Stimulated activated CD4-positive, alpha-beta T cell treated with anti-CD3 and anti-CD28 coated beads, Interleukin-4, amount 100 ng/mL, for 1 hour (primary cell): Measurements from ENCODE around the gene KCND3.
"Not testable (repeated sequence)": the region's sequence is repeated elsewhere in the genome, so short reads cannot be mapped to it uniquely, and the experiment has no call there.

Experiments
- DNase-seq: peaks from one replicate; pipeline ENCODE4 v3.0.0-alpha.2; 2020

The KCND3 gene

DNA sequence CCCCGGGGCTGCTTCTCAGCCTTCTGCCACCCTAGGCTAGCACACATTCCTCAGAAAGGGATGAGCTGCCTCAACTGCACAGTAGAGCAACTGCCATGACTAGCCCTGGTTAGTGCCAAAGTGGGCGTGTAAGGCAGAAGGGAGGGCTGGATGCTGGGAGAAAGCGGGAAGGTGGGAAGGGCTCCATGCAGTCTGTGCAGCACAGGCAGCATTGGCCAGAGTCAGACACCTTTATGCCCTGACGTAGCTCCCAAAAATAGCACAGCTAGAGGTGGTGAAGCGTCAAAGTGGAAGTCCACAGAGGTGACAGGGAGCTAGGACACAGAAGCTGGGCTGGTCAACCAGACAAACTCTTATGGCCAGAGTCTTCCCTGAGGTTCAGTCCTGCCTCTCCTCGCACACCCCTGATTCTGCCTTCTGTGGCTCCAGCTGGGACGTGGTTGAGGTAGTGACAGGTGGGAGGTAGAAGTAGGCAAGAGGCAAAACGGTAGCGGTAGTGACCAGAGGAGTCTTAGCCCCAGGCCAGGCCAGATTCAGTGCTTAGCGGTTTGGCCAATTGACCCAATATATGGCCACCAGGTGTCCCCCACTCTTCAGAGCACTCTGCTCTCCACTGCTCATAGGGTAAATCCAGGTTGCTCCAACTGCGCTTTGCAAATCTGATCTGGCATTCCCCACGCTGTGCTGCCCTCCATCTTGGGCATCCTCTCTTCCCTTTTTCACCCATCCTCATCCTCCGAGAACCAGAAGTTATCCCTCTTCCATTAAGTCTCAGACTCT is 188.2 kb downstream of the KCND3 start:
- DNase-seq = no peak

DNA sequence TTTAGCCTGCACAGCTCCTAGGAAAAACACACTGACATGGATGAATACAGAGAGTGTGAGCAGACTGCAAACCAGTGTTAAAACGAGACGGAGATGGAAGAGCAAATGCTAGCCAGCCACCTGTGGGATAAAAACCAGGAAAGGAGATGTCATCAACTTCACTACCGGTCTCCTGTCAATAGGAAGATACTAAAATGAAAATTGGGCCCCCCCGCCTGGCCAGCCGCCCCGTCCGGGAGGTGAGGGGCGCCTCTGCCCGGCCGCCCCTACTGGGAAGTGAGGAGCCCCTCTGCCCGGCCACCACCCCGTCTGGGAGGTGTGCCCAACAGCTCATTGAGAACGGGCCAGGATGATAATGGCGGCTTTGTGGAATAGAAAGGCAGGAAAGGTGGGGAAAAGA is 189.7 kb downstream of the KCND3 start:
- DNase-seq = not testable (repeated sequence)

DNA sequence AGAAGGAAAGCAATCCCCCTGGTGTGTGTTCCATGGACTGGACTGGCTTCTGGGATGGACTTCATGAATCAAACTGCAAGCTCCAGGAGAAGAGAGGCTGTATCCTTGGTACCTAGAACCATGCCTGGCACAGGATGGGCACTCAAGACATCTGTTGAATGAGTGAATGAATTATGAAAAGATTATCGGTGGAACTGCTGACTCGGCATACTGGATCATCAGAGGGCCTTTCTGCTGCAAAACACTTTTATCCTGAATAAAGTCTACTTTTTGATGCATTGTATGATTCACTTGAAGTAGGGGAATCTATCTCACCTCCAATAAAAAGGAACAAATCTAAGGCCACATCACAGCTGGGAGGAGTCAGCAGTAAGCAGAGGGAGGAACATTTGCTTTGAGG is 190.9 kb downstream of the KCND3 start:
- no peak for DNase-seq

DNA sequence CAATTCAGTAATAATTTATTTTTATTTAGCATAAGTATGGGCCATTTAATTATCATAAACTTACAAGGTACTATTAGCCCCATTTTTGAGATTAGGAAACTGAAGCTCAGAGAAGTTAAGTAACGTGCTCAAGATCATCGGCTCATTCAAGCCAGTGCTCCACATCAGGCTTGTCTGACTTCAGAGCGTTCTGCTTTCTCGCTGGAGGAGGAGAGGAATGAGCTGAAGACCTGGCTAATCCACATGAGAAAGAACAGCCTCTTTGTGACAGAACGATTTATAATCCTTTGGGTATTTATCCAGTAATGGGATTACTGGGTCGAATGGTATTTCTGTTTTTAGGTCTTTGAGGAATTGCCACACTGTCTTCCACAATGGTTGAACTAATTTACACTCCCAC is 194.1 kb downstream of the KCND3 start:
- DNase-seq = no peak

DNA sequence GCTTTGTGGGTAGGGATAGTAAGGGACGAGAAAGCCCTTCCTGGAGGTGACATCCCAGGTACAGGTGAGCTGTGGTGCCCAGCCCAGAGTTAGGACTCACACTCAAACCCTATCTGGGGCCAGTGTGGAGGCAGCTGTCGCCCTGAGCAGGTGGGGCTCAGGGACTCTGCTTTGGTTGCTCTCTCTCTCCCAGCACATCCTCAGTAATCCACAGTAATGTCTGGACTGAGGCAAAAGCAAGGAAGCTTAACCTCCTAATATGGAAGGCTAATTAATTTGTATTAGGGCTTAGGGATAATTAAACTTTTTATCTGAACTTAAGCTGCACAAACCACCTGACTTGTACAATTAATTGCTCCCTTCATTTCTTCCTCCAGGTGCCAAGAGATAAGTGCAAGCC is 195.5 kb downstream of the KCND3 start:
- no peak for DNase-seq

DNA sequence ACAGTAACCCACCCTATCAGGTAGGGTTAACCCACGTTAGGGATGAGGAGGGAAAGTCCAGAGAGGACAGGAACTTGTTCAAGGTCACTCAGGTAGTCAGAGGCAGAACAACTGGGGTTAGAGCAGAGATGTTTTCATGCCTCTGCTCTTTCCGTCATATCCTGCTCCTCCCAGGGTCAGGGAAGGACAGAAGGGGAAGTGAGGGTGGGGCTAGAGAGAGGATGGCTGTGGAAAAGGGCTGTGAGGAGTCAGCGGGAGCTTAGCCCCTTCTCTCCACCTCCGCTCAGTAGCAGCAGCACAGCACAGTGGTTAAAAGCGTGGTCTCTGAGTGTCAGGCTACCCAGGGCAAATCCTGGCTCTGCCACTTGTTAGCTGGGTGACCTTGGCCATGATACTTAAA is 197.2 kb downstream of the KCND3 start:
- DNase-seq = no peak

DNA sequence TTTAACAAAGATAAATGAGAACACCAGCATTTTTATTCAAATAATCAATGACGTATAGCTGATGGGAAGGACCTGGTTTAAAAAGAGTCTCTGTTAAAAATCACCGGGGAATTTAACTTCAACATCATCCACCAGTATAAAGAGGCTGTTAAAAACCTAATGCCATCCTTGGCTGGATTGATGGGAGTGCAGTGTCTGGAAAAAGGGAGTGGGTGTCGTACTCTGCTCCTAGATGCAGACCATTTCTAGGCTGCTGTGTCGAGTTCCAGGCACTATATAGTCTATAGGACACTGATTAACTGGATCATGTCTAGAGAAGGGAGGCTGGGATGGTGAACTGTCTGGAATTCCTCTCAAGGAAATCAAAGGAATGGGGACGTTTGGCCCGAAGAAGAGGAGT is 197.7 kb downstream of the KCND3 start:
- no peak for DNase-seq

DNA sequence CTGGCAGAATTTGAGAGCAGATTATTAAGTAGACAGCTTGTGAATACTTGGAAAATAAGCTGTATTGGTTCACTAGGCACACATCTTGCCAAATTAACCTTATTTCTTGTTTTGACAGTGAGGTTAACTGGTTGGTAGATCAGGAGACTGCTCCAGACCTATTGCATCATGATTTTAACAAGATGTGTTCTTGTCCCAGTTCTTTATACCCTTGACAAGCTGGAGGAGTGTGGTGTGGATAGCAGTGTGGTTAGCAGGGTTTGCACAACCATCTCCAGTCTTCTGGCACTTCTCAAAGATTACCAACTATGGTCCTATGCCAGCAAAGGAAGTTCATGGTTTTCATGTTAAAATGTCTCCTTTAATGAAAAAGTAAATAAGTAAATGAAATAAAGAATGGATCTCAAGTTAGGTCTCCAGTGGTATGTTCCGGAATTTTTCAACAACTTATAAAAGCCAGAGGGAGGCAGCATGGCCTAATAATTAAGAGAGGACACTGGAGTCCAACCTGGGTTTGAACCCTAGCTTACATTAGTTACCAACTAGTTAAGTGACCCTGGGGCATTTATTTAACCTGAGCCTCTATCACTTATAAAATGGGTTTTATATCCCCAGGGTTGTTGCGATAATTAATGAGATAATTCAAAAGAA is 199.7 kb downstream of the KCND3 start:
- DNase-seq = no peak

DNA sequence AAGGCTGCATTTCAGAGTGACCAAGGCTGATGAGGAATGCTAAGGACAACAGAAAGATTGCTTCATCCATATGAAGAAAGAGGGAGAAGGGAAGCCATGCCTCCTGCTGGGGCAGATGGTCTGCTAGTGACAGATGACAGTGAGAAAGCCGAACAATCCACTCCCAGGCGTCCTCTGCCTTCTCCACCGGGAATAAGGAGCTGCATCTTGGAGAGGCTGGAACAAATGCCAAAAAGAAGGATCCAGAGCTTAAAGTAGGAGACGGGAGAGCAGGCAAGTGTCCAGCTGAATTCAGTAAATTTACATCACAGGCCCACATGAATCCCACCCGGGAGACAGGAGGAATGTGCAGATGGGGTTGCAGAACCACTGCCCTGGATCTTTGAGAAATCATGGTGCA is 200.3 kb downstream of the KCND3 start:
- DNase-seq = no peak

DNA sequence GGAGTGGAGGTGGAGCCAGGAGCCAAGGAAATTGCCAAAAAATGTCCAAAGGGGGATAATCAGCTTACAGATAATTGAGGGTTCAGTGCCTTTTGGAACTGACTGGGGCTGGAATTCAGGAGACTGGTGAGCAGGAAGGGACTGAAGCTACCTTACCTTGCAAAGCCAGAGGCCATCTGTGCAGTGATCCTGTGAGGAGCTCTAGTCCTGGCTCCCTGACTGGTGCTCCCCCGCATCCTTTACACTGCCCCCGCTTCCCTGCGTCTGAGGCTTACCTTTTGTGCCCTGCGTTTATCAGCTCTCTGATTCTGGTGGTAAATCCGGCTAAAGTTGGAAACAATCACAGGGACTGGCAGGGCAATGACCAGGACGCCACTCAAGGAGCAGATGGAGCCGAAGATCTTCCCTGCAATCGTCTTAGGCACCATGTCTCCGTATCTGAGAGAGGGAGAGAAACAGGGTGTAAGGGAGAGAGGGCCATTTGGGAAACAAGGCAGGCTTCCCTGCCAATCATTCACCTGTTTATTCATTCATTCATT is 202.7 kb downstream of the KCND3 start:
- no peak for DNase-seq

DNA sequence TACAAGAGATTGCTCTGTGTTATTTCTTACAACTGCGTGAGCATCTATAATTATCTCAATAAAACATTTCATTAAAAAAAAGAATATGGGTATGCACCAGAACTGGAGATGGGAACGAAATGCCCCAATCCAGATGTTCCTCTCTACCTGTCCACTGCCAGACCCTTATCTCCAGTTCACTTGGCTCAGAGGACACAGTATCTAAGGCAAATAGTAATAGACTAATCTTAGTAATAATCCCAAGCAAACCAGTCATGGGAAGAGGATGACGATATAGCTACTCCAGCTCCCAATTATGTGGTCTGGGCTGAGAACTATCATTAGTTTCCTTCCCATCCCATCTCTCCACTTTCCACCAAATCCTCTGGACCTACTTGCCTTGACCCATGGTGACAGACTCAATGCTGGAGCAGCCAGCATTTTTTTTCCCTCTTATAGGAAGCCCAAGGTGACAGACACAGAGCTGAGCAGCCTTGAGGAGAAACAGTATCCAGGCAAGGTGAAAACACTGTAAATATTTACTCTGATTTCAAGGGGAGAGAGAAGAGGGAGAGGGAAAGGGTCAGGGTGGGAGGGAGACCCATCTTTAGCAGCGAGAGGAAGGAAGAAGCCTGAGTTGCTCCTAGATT is 205.1 kb downstream of the KCND3 start:
- DNase-seq = no peak

DNA sequence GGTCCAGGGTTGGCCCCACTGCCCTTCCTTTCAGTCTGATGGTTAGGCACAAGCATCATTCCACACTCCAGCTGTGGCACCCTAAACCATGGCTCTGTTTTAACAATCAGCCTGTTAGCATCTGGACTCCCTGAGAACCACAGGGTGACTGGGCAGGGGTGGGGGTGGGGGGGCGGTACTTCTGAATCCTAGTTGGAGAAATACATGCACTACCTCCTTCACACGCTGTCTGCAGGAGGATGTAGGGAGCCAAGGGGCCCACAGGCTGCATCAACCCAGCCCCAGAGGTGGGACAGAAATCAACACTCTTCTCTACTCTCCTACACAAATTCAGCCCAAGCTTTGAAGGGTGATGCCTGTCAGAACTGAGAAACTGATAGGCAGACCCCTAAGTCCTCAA is 209.9 kb downstream of the KCND3 start:
- DNase-seq = no peak

DNA sequence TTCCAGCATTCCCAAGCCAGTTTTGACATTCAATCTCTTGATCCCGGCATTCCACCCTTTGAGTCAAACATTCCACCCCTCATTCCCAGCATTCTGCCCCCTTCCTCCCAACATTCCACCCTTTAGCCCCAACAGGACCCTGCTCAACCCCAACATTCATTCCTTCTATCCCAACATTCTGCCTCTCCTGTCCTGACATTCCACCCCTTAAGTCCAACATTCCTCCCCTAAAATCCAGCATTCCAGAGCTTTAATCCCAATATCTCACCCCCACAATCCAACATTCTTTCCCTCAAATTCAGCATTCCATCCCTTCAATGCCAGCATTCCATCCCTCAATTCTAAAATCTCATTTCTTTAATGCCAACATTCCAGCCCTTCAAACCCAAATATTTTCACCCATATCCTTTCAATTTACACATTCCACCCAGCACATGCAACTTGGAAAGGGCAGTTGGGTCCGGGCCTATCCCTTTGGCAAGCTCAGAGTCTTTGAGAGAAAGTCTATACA is 210.9 kb downstream of the KCND3 start:
- DNase-seq = no peak

DNA sequence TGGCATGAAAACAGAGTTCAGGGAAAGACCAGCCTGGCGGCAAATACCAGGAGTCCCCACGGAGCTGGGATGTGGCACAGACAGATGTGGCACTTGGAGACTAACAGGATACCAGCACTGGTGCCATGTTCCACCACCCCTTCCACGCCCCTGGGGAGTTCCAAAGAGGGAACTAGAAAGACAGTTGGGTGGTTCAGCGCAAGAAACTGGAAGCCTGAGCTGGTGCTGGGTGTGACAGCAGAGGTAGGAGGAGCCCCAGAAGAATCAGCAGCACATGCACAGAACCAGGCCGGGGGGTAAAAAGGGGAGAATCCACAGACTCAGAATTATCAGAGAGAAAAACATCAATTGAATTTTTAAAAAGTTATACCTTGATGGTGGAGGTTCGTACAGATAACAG is 211.4 kb downstream of the KCND3 start:
- DNase-seq = no peak

DNA sequence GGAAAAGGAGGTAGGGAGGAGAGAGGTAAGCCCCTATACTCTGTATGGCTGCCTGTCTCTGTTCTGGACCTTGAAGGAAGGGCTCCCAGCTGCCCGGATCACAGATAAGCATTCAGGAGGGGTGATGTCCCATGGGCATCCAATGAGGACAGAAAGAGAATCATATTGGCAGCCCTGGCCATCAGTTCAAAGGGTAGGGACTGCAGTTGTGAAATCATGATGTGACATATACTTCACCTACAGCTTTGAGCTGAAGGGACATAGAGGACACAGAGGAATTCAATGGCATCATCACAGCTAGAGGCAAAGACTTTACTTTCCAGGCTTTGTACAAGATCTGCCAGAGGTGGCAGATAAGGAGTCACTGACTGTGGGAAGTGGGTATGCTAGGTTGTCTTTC is 212.2 kb downstream of the KCND3 start:
- DNase-seq = no peak

DNA sequence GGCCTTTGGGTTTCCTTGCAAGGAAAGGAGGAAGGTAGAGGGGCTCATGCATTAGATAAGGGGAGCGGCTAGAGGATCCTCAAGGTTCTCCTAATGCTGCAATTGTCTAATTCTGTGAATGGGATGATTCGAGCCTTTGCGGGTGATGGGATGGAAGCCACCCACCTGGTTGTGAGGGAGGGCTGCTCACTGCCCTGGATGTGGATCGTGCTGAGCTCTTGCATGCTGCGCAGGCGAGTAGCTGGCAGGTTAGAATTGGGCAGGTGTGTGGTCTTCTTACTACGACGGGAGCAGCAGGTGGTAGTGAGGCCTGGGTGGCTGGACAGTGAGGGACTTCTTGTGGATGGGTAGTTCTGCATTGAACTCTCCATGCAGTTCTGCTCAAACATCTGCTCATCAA is 212.6 kb downstream of the KCND3 start:
- no peak for DNase-seq

DNA sequence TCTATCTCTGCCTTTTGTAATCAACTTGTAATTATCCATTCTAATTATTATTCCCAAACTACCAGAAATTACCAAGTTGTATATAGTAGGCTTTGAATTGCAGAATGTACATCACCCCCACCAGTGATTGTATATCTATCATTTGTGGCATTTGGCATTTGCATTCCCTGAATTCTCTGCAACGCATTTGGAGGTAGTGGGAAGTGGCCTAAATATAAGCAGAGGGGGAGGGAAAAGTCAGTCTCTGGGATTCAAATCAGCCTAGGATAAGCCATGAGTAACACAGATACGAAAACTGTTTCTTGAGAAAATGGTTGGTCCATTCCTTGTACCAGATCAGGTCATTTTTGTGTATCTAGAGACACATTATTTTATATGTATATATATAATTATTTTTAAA is 213.1 kb downstream of the KCND3 start:
- no peak for DNase-seq

DNA sequence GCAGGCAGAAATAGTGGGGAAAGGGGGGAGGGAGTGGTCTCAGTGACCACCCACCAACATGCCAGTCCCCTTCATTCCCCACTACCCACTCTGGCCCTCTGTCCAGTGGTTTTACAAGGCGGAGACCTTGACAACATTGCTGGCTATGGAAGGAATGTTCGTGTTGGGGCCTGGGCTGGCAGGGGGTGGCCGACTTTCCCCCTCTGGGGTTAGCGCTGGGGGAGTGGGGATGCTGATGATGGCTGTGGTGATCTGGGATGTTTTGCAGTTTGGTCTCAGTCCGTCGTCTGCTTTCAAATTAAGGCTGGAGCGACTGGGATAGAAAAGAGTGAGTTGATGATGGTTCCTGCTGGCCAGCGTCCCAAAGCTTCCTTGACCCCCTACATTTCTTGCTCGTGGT is 213.5 kb downstream of the KCND3 start:
- DNase-seq = no peak

DNA sequence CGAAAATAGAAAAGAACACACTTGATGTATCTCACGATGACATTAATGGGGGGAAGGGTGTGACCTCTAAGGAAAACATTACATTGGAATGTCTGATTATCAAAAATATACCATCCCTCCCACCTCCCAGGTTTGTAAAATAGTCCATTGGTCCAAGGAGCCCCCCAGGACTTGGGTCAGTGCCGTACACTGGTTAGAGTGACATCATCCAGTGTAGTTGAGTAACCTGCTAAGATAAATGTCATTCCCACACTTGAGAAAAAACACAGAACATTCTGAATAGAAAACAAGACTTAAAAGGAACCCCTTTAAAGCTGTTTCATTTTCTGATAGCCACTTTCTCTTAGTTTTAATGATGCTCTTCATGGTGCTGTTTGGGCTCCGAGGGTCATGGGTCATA is 218.6 kb downstream of the KCND3 start:
- no peak for DNase-seq

DNA sequence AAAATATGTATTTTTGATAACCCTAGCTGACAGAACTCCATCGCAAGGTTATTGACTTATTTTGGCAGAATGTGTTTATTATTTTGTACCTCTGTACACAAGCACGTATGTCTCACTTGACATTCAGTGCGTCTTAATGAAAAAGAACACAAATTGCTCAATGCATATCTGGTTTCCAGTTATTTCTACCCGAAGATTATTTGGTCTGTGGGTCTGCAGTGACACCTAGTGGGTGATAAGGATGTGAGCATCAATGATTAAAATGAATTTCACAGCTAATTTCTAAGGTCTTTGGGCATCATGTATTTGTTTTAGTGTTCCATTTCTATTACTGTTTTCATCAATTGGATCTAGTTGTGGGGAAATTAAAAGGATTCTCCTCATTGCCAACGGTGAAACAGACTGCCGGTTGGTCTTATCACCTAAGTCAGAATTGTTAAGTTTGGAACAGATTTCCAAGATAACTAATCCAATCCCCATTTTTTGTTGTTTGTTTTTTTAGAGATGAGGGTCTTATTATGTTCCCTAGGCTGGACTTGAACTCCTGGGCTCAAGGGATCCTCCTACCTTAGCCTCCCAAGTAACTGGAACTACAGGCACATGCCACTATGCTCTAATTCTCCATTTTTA is 219.8 kb downstream of the KCND3 start:
- DNase-seq = peak; percentile 10

DNA sequence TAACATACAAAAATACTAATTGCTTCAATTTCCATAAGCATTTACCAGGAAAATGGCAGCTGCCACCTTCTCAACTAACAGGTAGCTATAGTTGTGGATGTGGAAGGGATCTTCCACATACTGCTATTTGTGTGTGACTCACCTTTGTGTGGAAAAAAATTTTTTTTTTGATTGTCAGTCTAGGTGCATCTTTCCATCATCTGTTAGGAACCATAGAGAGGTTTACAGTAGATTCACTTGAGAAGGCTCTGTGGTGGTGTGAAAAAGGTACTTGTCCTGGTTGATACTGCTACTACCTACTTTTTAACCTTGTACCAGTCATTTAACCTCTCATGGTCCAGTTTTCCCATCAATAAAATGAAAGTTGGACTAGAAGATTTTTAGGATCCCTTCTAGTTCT is 220.8 kb downstream of the KCND3 start:
- no peak for DNase-seq

DNA sequence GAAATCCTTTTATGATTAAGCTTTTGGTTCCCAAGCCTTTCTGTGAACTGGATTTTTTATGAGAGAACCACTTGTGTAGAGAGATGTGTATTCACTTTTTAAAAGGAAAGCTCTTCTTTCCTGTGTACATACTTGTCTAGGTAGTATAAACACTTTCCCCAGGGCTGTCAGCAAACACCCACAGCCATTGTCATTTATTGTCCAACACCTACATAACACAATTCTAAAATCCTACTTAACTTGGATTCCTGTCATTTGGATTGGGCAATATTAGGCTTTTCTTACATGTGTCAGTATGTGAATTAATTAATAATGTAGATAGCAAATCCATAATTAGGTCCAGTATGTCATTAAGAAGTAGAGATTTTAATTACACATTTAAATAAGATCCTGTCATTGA is 221.4 kb downstream of the KCND3 start:
- DNase-seq = no peak

DNA sequence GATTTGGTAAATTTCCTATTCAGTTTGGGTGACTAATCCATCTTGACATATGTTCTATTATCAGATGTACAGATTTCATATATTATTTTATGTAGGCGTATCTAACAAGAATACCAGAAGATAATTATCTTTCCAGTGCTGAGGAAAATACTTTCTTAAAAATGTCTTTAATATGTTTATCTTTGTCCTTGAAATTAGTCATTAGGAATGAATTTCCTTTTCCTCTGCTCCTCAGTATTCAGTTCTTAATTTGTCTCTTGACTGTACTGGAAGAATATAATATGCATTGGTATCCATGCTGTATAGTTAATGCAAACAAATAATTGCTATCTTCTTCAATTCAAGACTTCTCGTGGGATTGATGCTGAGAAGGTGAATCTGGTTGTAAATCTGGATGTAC is 227.1 kb downstream of the KCND3 start:
- no peak for DNase-seq
